Effector CD4-positive, alpha-beta T cell (primary cell): ENCODE measurements around the gene NUDC.
"Not testable (repeated sequence)": the region's sequence is repeated elsewhere in the genome, so short reads cannot be mapped to it uniquely, and the experiment has no call there.

Experiments used
- DNase-seq: peaks from one replicate; pipeline ENCODE4 v3.0.0-alpha.2; 2020
- total RNA-seq: gene quantifications from one replicate; lab custom pipeline; 2026; lab: John Stamatoyannopoulos, UW

Gene NUDC
- 52.9 reads per million, percentile 69 among the genes with 10 or more reads in this experiment for total RNA-seq

DNA sequence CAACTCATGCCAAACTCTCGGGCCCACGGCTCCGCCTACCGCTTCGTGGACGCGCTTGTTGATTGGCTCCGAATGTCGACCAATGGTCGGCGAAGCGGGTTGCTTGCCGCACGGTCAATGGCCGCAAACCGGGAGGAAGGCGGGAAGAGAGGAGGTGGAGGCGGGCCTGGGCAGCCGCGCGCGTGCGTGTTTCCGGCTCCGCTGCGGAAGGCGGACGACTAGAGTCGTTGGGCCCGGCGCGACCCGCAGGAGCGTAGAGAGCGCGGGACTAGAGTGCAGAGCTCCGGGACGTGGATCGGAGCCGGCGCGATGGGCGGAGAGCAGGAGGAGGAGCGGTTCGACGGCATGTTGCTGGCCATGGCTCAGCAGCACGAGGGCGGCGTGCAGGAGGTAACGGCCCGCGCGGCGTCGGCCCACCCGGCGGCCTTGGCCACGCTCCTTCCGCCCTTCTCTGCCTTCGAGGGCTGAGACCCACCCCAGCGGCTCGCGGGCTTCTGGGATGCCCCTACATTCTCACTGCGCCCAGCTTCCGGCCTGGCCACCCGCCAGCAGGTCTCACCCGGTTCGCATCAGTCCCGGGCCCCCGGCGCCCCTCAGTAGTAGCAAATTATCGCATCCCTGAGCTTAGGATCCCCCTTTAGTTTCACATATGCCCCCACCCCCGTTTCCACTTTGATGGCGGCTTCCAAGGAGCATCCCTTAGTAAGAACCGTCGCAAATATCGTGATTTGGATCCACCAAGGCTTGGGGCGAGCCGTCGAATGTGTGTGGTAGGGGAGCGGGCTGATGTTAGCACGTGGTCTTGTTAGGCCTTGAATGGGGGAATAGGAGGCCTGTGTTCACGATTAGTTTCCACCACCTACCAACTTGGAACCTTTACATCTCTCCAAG, at the start of gene NUDC:
NUDC (plus strand) TSS at position 204 of the 891 bp plus-strand sequence; CDS start at position 310, 106 bp downstream.
- DNase-seq: peak; percentile 94

DNA sequence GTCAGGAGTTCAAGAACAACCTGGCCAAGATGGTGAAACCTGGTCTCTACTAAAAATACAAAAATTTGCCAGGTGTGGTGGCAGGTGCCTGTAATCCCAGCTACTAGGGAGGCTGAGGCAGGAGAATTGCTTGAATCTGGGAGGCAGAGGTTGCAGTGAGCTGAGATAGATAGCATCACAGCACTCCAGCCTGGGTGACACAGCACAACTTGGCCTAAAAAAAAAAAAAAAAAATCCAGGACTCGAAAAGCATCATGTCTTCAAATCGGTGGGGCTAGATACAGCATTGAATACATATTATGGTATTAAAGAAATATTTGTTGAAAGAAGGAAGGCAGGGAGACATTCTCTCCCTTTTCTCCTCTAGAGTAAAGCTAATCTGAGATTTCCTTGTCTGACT, 48.4 kb upstream of the NUDC start:
- DNase-seq: not testable (repeated sequence)

DNA sequence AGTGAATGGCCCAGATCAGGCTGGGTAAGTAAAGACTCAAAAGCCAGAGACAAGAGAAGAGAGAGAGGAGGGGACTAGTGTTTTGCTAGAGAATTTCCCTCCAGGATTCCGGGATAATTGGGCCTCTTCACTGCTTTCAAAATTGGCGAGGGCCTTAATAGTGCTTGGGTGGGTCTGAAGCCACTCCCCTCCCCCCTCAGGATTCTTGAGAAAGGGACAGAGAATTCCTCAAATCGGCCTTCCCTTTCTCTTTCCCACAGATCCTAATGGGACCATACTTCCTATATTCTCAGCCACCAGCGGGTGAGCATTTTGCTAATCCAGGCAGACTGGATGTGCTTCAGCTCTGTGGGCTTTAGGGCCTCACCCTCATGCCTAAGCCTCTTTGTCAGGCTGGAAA, 46.6 kb upstream of the NUDC start:
- DNase-seq: no peak

DNA sequence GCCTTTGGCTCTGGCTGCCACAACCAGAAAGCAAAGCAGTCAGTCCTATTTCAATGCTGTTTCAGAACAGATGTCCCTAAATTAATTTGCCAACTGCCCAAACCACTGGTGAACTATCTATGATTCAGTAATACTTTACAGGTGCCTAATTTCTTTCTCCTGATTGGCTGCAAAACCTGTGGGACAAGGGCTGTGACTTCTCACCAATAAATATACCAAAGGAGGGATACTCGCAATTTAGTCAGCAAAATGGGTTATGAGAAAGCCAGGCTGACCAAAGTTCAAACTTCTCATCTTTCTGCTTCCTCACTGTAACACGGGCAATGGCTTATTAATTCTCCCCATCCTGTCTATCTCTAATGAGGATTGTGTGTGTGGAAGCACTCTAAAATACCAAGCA, 44.2 kb upstream of the NUDC start:
- no peak for DNase-seq

DNA sequence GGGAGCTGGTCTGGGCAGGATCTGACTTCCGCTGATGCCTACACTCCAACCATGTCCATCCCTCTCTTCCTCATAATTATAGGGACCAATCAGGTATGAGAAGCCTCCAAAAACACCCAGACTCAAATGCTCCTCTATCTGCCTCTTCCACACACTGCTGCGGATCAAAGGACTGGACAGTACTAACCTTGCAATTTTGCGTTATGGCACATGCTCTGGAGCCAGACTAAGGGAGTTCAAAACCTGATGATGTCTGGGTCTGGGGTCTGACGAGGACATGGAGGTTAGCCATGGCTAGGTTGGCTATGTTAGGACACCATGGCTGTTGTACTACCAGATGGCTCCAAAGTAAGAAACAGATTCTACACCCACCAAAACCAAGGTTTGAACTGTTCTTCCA, 41.8 kb upstream of the NUDC start:
- DNase-seq: no peak

DNA sequence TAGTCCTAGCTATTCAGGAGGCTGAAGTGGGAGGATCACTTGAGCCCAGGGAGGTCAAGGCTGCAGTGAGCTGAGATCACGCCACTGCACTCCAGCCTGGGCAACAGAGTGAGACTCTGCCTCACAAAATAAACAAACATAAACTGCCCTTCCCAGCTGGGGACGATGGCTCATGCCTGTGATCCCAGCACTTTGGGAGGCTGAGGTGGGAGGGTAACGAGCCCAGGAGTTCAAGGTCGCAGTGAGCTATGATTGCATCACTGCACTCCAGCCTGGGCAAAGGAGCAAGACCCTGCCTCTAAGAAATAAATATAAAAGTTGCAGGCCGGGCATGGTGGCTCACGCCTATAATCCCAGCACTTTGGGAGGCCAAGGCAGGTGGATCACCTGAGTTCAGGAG, 39.9 kb upstream of the NUDC start:
- not testable (repeated sequence) for DNase-seq

DNA sequence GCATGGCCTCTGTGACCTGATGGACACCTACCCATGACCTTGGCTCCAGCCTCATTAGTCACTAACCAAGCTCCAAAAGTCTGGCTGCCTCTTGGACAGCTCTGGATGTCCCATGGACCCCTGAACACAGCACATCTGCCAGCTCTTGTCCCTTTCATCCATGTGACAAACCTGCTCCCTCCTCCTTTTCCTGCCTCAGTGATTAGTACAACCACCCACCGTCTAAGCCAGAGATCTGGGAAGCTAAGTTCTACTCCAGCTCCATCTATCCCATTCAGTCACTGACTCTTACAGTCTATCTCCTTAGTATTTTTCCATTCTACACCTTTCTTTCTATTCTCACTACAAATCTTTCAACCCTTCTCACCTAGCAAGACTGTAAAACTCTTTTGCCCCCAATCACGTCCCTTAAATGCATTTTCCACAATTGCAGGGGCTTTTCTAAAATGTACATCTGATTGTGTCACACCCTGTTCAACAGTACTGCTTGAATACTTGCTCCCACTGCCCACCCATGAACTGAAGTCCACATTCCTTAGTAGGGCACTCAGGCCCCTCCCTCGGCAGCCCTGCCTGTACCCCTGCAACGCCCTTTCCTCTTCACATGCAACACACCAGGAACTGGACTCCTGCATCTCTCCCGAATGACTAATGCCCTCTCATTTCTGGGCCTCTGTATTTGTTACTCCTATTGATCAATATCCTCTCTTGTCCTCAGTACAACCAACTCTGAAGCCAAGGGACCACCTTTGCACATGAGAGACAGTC, 38.7 kb upstream of the NUDC start:
- no peak for DNase-seq

DNA sequence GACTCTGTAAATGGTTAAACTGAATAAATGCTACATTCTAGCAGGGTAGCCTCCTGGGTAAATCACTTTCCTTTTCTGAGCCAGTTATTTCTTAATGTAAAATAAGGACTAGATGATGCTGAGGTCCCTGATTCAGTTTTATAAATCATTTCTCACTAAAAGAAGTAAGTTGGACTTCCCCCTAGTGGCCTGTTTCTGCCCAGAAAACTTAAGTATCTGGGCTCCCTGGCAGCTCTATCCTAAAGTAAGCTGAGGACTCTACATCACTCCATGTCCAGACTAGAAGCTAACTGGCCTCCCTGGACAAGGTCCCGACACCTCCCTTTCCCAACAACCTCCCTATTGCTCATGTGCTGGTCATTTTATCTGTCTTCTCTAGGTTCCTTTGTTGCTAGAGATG, 34.4 kb upstream of the NUDC start:
- DNase-seq: no peak

DNA sequence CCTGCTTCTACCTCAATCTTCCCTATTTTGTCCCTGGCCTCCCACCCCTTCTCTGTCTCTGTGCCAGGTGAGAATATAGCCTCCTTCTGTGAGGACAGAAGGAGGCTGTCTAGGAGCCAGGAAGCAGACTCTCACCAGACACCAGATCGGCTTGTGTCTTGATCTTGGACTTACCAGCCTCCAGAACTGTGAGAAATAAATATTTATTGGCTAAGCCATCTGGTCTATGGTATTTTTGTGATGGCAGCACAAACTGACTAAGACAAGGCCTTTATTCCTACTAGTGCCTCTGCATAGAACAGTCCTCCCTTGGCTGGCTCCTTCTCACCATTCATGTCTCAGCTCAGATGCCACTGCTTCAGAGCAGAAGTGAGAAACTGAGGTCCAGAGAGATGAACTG, 33.3 kb upstream of the NUDC start:
- DNase-seq: no peak

DNA sequence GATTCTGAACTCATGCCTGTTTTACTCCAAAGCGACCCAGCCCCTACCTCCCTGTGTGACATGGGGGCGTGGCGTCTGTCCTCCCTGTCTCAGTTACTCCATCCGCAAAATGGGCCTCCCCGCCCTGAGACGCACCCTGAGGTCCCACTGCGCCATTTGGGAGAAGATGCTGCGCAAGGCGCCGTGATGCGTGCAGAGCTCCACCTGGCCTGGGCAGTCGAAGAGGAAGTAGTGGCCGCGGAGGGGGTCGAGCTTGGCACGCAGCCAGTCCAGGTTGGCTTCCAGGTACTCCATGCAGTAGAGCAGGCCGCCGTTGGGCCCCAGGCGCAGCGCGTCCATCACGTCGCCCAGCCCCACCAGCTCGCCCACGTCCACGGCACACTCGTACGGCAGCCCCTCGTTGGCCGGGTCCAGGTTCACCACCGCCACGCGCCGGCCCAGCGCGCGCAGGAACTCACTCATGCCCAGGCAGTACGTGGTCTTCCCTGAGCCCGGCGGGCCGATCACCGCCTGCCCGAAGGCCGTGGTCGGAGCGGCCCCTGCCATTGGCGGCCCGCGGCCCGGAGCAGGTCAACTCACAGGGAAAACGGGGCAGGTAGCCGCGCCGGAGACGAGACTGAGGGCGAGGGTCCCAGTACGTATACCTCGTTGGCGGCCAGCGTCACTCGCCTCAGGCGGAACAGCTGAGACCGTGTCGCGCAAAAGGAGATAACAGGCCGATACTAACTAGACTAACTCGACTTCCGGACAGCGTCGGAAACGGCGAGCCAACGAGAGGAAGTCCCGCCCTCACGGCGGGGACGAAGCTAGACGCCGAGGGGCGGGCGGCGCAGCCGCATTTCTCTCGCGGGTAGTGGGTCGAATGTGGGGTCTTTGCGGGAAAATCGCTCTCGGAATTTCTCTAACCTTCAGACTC, 31.7 kb upstream of the NUDC start, which contains the start of gene GPN2:
GPN2 (minus strand) TSS at position 733 of the 916 bp plus-strand sequence; CDS start at position 546, 187 bp downstream.
- peak; percentile 69 for DNase-seq

DNA sequence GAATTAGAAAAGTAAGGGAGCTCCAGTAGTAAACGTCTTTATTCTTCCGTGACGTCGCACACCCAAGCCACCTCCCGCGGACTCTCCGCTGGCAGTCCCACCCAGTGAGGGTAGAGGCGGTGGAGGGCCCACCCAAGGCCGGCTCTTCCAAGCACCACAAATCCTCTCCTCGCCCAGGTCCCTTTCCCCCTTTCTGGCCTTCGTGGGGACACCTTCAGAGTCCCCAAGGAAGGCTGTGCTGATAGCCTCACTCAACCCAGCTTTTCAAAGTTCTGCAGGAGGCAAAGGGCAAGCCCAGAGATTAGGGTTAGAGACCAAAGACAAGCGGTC, 31.1 kb upstream of the NUDC start:
- DNase-seq: peak; percentile 5

DNA sequence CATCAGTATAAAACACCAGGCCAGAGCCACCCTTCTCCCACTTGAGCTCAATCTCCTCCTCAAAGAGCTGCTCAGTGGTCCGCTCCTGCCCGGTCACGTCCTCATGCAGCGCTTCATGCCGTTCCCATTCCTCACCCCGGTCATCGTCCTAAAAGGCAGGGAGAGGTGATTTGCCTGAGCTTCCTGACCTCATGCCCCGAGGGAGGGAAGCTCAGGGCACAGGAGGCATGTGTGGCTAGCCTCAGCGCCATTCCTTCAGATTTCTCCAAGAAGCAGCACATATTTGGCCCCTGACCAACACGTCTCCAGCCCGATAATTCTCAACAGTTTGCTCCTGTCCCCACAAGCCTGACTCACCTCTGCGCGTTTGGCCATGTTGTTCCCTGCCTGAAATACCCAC, 27.3 kb upstream of the NUDC start:
- DNase-seq: no peak

DNA sequence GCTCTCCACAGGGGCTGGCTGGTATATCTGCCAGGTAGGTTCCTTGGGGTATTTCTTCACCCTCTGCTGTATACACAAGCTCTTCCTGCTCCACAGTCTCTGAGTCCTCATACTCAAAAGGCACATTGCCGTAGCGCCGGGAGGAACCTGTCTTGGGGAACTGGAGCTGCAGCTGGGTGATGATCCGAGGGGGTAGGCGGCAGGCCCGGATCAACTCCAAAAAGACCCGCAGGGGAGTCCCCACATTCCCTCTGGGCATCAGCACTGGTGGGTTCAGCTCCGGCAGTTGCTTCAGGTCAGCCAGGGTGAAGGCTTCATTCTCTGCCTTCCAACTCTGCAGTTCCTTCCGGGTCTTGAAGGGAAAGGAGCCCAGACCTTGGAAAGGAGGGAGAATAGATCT, 24.2 kb upstream of the NUDC start:
- DNase-seq: no peak

DNA sequence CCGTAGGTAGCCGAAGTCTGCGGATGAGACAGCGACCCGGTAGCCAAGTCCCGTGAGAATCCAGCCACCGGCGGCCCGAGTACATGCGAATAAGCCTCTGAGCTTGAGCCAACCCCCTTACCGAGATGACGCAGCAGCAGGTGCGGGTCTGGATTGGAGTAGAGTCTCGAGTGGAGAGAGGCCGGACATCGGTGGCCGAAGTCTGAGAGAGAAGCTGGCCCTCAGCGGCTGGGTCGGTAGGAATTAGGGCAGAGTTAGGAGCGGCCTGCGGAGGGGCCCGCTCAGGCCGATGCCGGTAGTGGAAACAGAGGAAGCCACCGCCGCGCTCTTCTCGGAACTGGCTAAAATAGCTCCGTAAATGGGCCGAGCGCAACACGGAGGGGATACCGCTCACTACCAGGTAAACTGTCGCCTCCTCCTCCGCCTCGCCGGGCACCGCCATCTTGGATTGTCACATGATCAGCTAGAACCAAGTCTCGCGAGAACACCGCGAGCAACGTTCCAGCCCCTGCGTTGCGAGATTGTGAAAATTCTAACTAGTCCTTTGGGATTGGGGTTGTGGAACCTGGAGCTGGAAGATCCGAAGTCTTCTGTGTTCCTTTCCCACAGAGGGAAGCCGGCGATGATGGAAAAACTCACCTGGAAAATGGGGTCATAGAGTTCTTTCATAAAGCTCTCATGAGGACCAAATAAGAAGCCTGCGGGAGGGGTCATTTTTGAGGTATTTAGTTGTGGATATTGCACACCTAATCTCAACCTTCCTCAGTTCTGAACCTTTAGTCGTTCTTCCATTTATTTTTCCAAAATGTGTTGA, 21.3 kb upstream of the NUDC start, which contains the start of gene GPATCH3:
GPATCH3 (minus strand) TSS at position 467 of the 814 bp plus-strand sequence; CDS start at position 442, 25 bp downstream.
- peak; percentile 89 for DNase-seq

DNA sequence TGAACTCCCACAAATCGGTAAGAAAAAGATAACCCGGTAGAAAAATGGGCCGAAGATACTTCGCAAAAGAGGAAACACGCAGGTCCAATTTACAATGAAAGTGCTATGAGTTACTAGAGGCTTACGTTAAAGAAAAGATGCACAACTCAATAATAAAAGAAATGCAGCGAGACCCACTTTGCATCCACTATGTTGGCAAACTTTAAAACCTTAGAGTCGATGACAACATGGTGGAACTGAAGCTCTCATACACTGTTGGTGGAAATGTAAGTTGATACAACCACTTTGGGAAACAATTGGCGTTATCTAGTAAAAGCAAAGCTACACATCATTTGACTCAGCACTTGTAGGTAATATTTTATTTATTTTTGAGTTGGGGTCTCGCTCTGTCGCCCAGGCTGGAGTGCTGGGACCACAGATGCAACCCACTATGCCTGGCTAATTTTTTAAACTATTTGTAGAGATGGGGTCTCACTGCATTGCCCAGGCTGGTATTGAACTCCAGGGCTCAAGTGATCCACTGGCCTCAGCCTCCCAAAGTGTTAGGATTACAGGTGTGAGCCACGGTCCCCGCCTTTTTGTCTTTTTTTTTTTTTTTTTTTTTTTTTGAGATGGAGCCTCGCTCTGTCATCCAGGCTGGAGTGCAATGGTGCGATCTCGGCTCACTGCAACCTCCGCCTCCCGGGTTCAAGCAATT, 20.6 kb upstream of the NUDC start:
- DNase-seq: no peak

DNA sequence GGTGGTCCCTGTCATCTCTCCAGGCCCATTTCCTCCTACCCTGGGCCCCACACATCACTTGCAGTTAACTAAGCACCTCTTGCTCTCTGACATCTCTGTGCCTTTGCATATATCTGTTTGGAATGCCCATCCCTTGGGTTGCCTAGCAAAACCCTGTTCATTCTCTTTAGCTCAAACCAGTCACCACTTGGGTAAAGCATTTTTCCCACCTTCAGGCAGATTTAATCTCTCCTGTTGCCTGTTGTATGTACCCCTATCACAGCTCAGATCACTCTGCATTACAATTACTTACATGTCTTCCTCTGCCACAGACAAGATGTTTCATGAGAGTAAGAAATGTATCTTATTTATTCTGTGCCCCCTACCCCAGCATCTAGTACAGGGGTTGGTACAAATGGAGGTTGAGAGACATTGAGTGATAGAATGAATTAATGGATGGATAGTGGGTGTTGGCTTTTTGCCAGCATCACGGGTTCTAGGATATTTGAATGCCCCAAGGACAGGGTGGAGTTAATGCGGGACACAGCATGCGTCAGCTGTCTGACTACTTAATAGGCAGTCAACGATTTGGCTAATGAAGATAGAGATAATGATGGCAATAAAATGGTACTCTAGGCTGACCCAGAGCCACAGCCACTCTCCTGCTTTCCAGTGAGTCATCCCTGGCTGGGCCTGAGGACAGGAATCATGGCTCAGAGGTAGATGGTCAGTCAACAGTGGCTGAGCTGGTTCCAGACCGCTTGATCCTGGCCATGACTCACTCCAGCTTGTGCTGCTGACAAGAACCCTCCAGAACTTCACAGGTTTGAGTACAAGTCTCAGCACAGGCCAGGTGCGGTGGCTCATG, 14.2 kb upstream of the NUDC start:
- DNase-seq: no peak

DNA sequence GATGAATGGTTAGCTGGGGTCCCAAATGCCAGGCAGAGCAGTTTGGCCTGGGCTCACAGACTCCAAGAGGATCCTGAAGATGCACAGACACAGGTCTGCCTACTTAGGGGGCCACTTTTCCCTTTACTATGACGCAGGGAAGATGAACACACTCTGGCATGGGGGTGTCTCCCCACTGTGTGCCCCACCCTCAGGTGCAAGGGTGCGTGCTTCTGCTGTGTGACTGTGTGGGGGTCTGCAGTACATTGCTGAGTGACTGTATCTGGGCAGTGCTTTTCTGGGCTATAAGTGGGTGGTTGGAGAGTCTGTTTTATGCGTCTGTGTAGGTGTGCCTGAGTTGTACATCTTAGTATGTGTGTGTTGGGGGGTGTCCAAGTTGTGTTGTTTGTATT, 11.6 kb upstream of the NUDC start:
- DNase-seq: no peak

DNA sequence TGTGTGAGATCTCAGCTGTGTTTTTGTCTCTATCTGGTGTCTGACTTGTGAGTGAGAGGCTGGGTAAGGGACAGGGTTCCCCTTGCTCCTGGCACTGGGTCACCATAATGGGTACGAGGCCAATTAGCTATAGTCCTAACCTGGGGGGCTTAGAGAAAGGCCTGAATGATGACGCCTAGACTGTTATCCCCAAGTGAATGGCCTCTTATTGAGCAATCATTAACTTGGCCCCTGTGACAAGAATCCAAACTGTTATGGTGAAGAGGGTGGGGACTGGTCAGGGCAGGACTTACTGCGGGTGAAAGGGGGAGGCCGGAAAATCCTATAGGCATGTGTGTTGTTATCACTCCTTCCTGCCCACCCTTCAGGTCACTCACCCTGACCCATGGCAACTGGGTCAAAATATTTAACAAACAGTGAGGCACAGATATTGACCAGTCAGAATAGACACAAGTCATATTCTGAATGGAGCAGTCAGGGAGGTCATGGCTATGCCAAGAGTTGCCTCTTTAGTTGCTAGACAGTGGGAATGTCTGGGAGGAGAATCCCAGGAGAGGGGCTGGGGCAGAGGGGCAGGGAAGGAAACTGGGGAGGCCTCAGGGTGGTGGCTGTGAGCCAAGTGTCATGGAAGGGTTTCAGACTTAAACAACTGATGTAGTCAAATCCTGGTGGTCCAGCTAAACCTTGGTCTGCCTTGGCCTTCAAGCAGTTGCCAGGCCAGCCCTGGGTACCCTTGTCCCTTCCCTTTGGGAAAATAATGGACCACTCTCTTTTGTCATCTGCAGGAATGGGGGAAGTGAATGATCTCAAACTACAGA, 11.0 kb upstream of the NUDC start:
- no peak for DNase-seq
